GM21723 (cell line): ENCODE data around the gene TNS1.

ENCODE experiments used
- ATAC-seq: cut with Tn5 transposase; IDR thresholded peaks from one replicate; pipeline ENCODE4 v1.9.1; 2021; ENCODE audit warnings: mild to moderate bottlenecking, moderate library complexity; ENCODE audit not compliant: unreplicated experiment

TNS1 gene

GRCh38 chr2:218017211-218018053, 14.6 kb upstream of the TNS1 start:
- ATAC-seq: no peak

- no peak for ATAC-seq
Observed at GRCh38 chr2:218016810-218017209, 14.0 kb upstream of the TNS1 start.

- no peak for ATAC-seq
Observed at GRCh38 chr2:218015586-218016521, 13.1 kb upstream of the TNS1 start.

GRCh38 chr2:218014706-218015585, 12.2 kb upstream of the TNS1 start:
- ATAC-seq: no peak

- no peak for ATAC-seq
Observed at GRCh38 chr2:218013289-218013688, 10.5 kb upstream of the TNS1 start.

GRCh38 chr2:218012284-218012683, 9.5 kb upstream of the TNS1 start:
- ATAC-seq: no peak

GRCh38 chr2:218011653-218012040, 8.9 kb upstream of the TNS1 start:
- ATAC-seq: no peak

- no peak for ATAC-seq
Observed at GRCh38 chr2:218010984-218011652, 8.3 kb upstream of the TNS1 start.

GRCh38 chr2:218010140-218010983, 7.6 kb upstream of the TNS1 start:
- no peak for ATAC-seq

GRCh38 chr2:218009765-218010139, 7.0 kb upstream of the TNS1 start:
- ATAC-seq: no peak

- ATAC-seq: no peak
Observed at GRCh38 chr2:218009231-218009630, 6.4 kb upstream of the TNS1 start.

GRCh38 chr2:218008060-218009040, 5.6 kb upstream of the TNS1 start:
- ATAC-seq: no peak

- no peak for ATAC-seq
Observed at GRCh38 chr2:218006741-218007140, 3.9 kb upstream of the TNS1 start.

GRCh38 chr2:218005486-218005885, 2.7 kb upstream of the TNS1 start:
- no peak for ATAC-seq

GRCh38 chr2:218005028-218005427, 2.2 kb upstream of the TNS1 start:
- no peak for ATAC-seq

GRCh38 chr2:218003981-218004419, 1.2 kb upstream of the TNS1 start:
- no peak for ATAC-seq

GRCh38 chr2:218003281-218003944, 618 bp upstream of the TNS1 start:
- no peak for ATAC-seq
